ENCODE results near the gene OR11H6. TPM values are rescaled to one million over a fixed set of nuclear protein-coding genes. Genes with fewer than 3 reads are reported as not detected.
A peak's percentile ranks its signal among the peaks of the same experiment; 100 is the strongest.

OR11H6 gene
- total and polyA plus RNA-seq, 9 of the 15 experiments (the other 6 are each of a cell fraction or from before 2014, with no cell fraction given), result not detected

DNA sequence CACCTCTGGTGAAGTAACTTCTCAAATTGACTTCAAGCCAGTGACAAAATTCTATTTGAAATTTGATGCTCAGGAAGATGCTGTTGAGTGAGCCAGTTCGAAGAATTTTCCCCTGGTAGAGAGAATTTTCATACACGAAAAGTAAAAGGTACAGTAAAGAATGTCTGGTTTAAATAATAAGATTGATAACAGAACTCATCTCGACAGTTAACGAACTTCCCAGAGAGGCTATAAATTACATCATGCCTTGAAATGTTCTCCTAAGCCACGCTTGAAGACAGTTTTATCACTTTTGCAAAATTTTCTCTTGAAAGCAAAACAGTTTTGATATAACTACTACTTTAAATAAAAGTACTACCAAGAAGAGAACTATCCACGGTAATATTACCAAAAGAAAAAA lies 47.2 kb upstream of the OR11H6 start (continued):
- TF ChIP-seq NCOA4 (IDR thresholded peaks at IDR 0.05; ENCODE audit: partially characterized antibody) (no peak), ZNF830 (CRISPR knock-in tag; IDR thresholded peaks at IDR 0.05) (no peak), ARID1B (IDR thresholded peaks at IDR 0.05) (0 out of 2 replicates have a peak, but pooled peaks have one; percentile 17), ZSCAN32 (CRISPR knock-in tag; IDR thresholded peaks at IDR 0.05) (no peak), CBFA2T3 (IDR thresholded peaks at IDR 0.05) (peak; percentile 49), MECOM (CRISPR knock-in tag; IDR thresholded peaks at IDR 0.05) (0 out of 2 replicates have a peak, but pooled peaks have one; percentile 27), TBP (optimal IDR thresholded peaks at IDR 0.05; ENCODE audit: low read depth, low read length) (no peak), CEBPG (CRISPR knock-in tag; IDR thresholded peaks at IDR 0.05) (no peak), CEBPG (tag; conservative IDR thresholded peaks at IDR 0.05 in 1 of 2, IDR thresholded peaks at IDR 0.05 in 1 of 2) (peak in 1 of 2 experiments; percentile 29; a peak in 1 of 4 replicates), POLR2AphosphoS5 (IDR thresholded peaks at IDR 0.05; ENCODE audit: control insufficient read depth, insufficient read depth, low read depth, low read length) (no peak), ZNF217 (CRISPR knock-in tag; IDR thresholded peaks at IDR 0.05) (no peak), HSF4 (CRISPR knock-in tag; IDR thresholded peaks at IDR 0.05; ENCODE audit: borderline replicate concordance) (no peak), KHSRP (IDR thresholded peaks at IDR 0.05) (no peak), MCM7 (IDR thresholded peaks at IDR 0.05) (no peak), SRSF9 (IDR thresholded peaks at IDR 0.05; ENCODE audit: borderline replicate concordance, low read depth, low read length) (no peak), JUND (IDR thresholded peaks at IDR 0.05; ENCODE audit: borderline replicate concordance, low read depth, low read length) (peak; percentile 44; the same call in 1 of the 2 replicates), JUND (tag; IDR thresholded peaks at IDR 0.05; ENCODE audit: borderline replicate concordance, low read depth, low read length) (0 out of 3 replicates have a peak, but pooled peaks have one; percentile 9), CHD4 (IDR thresholded peaks at IDR 0.05; ENCODE audit: insufficient read depth, insufficient replicate concordance, low read depth, low read length, poor library complexity, severe bottlenecking) (no peak)
- TF ChIP-seq, protein P1, sequence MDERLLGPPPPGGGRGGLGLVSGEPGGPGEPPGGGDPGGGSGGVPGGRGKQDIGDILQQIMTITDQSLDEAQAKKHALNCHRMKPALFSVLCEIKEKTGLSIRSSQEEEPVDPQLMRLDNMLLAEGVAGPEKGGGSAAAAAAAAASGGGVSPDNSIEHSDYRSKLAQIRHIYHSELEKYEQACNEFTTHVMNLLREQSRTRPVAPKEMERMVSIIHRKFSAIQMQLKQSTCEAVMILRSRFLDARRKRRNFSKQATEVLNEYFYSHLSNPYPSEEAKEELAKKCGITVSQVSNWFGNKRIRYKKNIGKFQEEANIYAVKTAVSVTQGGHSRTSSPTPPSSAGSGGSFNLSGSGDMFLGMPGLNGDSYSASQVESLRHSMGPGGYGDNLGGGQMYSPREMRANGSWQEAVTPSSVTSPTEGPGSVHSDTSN (CRISPR knock-in tag; IDR thresholded peaks at IDR 0.05; ENCODE audit: low read depth), result no peak
- TF ChIP-seq, protein P1 (tag; conservative IDR thresholded peaks at IDR 0.05; ENCODE audit: low read depth), result peak; percentile 92
- TF ChIP-seq, protein P2, sequence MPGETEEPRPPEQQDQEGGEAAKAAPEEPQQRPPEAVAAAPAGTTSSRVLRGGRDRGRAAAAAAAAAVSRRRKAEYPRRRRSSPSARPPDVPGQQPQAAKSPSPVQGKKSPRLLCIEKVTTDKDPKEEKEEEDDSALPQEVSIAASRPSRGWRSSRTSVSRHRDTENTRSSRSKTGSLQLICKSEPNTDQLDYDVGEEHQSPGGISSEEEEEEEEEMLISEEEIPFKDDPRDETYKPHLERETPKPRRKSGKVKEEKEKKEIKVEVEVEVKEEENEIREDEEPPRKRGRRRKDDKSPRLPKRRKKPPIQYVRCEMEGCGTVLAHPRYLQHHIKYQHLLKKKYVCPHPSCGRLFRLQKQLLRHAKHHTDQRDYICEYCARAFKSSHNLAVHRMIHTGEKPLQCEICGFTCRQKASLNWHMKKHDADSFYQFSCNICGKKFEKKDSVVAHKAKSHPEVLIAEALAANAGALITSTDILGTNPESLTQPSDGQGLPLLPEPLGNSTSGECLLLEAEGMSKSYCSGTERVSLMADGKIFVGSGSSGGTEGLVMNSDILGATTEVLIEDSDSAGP (CRISPR knock-in tag; IDR thresholded peaks at IDR 0.05), result no peak
- TF ChIP-seq, protein P3, sequence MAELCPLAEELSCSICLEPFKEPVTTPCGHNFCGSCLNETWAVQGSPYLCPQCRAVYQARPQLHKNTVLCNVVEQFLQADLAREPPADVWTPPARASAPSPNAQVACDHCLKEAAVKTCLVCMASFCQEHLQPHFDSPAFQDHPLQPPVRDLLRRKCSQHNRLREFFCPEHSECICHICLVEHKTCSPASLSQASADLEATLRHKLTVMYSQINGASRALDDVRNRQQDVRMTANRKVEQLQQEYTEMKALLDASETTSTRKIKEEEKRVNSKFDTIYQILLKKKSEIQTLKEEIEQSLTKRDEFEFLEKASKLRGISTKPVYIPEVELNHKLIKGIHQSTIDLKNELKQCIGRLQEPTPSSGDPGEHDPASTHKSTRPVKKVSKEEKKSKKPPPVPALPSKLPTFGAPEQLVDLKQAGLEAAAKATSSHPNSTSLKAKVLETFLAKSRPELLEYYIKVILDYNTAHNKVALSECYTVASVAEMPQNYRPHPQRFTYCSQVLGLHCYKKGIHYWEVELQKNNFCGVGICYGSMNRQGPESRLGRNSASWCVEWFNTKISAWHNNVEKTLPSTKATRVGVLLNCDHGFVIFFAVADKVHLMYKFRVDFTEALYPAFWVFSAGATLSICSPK (IDR thresholded peaks at IDR 0.05; ENCODE audit: borderline replicate concordance), result no peak
- TF ChIP-seq, protein P4, sequence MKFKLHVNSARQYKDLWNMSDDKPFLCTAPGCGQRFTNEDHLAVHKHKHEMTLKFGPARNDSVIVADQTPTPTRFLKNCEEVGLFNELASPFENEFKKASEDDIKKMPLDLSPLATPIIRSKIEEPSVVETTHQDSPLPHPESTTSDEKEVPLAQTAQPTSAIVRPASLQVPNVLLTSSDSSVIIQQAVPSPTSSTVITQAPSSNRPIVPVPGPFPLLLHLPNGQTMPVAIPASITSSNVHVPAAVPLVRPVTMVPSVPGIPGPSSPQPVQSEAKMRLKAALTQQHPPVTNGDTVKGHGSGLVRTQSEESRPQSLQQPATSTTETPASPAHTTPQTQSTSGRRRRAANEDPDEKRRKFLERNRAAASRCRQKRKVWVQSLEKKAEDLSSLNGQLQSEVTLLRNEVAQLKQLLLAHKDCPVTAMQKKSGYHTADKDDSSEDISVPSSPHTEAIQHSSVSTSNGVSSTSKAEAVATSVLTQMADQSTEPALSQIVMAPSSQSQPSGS (CRISPR knock-in tag; IDR thresholded peaks at IDR 0.05), result no peak
